Stimulated activated CD8-positive, alpha-beta memory T cell treated with anti-CD3 and anti-CD28 coated beads, Interleukin-2, amount 100 ng/mL, for 48 hours (primary cell): ENCODE measurements around the gene TKTL1.
"Not testable (repeated sequence)": the region's sequence is repeated elsewhere in the genome, so short reads cannot be mapped to it uniquely, and the experiment has no call there.

Experiments used
- DNase-seq, 2 donors: peaks; one replicate each; pipeline ENCODE4 v3.0.0-alpha.2; 2020; ENCODE audit warnings: low read depth in 2 of 2

Gene TKTL1

DNA sequence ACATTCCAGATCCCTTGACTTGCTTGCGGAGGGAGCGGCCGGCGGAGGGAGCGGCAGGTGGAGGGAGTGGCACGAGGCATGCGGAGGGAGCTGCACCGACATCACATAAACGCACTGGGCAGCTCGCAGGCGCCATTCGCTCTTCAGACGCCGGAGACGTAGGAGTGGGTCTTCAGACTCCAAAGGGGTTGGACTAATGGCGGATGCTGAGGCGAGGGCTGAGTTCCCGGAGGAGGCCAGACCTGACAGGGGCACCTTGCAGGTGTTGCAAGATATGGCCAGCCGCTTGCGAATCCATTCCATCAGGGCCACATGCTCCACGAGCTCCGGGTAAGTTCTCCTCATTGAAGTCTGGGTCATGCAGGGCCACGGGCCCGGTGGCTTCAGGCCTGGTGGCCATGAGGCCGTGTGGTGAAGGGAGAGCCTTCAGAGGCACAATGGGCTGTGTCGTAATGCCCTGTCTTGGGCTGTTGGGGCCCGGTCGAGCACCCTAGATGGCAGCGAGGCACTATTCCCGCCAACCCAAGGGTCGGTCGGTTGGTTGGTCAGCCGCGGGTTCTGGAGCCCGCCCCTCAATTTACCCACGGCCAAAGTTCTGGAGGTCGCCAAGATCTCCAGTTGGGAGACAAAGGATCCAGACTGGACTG lies at the start of gene TKTL1:
Gene TKTL1, plus strand, starts transcription at position 132 of the 647 bp plus-strand sequence. Its CDS starts 65 bp downstream, at position 197.
- no peak for DNase-seq

DNA sequence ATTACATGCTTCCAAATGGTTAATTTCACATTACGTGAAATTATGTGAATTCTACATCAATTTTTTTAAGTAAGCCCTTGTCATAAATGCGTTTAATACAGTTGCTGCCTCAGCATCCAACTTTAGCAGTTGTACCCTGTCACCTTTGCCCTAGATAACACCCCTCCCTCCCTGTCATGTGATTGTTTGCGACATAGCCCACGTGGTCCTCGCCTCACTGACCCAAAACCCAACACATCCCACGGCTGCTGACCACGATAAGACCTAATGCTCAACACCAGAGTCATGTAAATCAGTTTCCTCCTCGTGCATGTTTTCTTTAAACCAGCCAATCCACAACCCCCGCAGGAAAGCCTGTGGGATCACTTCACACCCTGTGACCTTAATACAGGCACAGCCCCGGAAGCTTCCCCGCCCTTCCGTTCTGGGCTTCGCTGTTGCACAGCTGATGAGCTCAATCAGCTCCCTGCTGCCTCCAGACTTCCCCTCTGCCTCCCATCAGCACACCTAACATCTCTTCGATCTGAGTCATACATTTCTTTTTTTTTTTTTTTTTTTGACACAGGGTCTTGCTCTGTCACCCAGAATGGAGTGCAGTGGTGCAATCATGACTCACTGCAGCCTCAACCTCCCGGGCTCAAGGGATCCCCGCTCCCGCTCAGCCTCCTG lies 48.1 kb upstream of the TKTL1 start:
- not testable (repeated sequence) for DNase-seq

- DNase-seq, result not testable (repeated sequence)
Measured at GRCh38 chrX:154248076-154248475, 47.5 kb upstream of the TKTL1 start.

GRCh38 chrX:154257282-154257681 lies 38.3 kb upstream of the TKTL1 start, which contains the start of gene OPN1MW3:
TSS of gene OPN1MW3 (plus strand) at chrX:154257582. CDS start at chrX:154257620, 38 bp downstream.
- DNase-seq, result not testable (repeated sequence)

DNA sequence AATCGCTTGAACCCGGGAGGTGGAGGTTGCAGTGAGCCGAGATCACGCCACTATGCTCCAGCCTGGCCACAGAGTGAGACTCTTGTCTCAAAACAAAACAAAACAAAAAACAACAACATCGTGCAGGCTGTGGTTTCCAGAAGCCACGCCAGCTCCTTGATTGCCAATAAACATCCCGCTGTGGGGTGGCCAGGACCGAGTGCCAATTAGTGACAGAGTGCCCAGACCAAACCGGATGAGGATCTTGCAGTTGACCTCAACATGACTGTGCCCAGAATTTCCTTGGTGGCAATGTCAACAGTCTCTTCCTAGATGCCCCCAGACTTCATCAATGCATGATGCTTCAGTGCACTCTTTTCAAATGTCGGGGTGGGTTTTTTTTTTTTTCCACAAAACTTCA lies 36.9 kb upstream of the TKTL1 start:
- not testable (repeated sequence) for DNase-seq

GRCh38 chrX:154263072-154263471 lies 32.5 kb upstream of the TKTL1 start:
- DNase-seq, result not testable (repeated sequence)

DNA sequence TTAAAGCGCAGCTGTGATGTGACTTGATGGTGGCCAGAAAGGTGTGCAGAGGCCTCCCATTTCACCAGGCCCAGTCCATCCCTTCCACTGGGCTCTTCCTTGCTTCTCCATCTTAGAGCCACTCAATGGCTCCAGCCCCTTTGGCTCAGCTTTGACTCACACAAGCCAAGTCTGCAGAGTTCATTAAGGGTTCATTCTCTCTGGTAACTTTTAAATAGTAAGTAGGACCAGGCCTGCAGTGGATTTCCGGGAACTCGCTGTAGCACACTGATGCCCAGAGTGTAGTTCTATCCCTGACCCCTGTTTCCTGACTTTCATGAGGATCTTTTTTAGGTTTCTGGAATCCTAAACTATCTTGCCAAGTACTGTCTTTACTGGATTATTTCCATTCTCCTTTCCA lies 26.4 kb upstream of the TKTL1 start:
- not testable (repeated sequence) for DNase-seq

DNA sequence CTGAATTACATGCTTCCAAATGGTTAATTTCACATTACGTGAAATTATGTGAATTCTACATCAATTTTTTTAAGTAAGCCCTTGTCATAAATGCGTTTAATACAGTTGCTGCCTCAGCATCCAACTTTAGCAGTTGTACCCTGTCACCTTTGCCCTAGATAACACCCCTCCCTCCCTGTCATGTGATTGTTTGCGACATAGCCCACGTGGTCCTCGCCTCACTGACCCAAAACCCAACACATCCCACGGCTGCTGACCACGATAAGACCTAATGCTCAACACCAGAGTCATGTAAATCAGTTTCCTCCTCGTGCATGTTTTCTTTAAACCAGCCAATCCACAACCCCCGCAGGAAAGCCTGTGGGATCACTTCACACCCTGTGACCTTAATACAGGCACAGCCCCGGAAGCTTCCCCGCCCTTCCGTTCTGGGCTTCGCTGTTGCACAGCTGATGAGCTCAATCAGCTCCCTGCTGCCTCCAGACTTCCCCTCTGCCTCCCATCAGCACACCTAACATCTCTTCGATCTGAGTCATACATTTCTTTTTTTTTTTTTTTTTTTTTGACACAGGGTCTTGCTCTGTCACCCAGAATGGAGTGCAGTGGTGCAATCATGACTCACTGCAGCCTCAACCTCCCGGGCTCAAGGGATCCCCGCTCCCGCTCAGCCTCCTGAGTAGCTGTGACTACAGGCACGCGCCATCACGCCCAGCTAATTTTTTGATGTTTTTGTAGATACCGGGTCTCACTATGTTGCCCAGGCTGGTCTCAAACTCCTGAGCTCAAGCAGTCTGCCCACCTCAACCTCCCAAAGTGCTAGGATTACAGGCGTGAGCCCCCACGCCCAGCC lies 10.9 kb upstream of the TKTL1 start:
- DNase-seq, result not testable (repeated sequence)

- not testable (repeated sequence) for DNase-seq
Measured at GRCh38 chrX:154286406-154286805, 9.2 kb upstream of the TKTL1 start.

- DNase-seq, result no peak
Measured at GRCh38 chrX:154294791-154295574, 612 bp upstream of the TKTL1 start, which contains the start of gene TEX28. TSS of gene TEX28 (minus strand) at chrX:154295124. CDS start at chrX:154292117, 3,007 bp downstream.

- DNase-seq, result no peak
Measured at GRCh38 chrX:154296731-154297130, 1.1 kb downstream of the TKTL1 start.

GRCh38 chrX:154298312-154298711 lies 2.7 kb downstream of the TKTL1 start:
- no peak for DNase-seq

- no peak for DNase-seq
Measured at GRCh38 chrX:154300816-154301215, 5.2 kb downstream of the TKTL1 start.

- DNase-seq, result not testable (repeated sequence)
Measured at GRCh38 chrX:154302998-154303397, 7.4 kb downstream of the TKTL1 start.

GRCh38 chrX:154303476-154303875 lies 7.9 kb downstream of the TKTL1 start:
- no peak for DNase-seq

- no peak for DNase-seq
Measured at GRCh38 chrX:154304846-154305245, 9.3 kb downstream of the TKTL1 start.

DNA sequence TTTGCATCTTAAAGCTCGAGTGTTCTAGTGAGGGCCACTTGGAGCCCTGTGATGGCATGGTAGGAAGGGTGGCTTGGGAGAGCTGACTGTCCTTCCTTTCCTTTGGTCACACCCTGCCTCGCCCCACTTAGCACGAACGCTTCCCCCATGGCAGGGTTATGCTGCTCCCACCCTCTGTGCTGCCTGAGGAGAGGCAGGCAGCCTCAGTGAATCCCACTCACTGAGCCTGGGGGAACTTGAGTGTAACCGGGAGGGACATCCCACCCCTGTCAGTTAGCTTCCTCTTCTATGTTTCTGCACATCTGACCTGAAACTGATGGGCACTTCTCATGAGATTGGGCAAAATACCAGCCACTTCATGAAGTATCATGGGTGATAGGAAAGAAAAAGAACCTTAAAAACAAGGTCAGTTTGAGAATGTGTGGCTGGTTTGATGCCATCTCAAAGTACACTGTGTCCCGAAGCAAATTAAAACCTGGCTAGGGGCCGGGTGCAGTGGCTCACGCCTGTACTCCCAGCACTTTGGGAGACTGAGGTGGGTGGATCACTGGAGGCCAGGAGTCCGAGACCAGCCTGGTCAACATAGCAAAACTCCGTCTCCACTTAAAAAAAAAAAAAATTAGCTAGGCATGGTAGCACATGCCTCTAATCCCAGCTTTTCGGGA lies 10.1 kb downstream of the TKTL1 start:
- no peak for DNase-seq

- no peak for DNase-seq
Measured at GRCh38 chrX:154307202-154307601, 11.6 kb downstream of the TKTL1 start.

GRCh38 chrX:154308108-154308946 lies 12.7 kb downstream of the TKTL1 start:
- DNase-seq, result peak; percentile 64 to 67
